ENCODE measurements around the gene ZNF879. TPM values are rescaled to one million over a fixed set of nuclear protein-coding genes. Genes with fewer than 3 reads are reported as not detected.

ZNF879 gene
- total RNA-seq, 4 donors from 2014 or later = 3.9 to 8.6 (median 5.8) TPM

- Histone ChIP-seq H3K4me3 (peak within 1 kb of the TSS; percentile 71 to 90), H3K9me3 (peaks cover 0 to 10% (median 0%) of the 10 kb centered on the region in 3 donors), H3K36me3 (peaks cover 0 to 36% of the 10 kb centered on the region in 2 donors), H3K4me1 (peaks cover 0 to 19% (median 4%) of the 10 kb centered on the region in 3 donors), H3K27ac (peak within 1 kb of the TSS; percentile 25 to 87 (median 84)), H3K27me3 (no peaks in the 10 kb centered on the region)
- peak; percentile 97 for ATAC-seq
- 0 to 2% methylated on average over 2 to 8 of the region's 81 CpGs for WGBS, 2 donors (ENCODE audit: low coverage in 1 of 2)
- TF ChIP-seq EP300 (IDR thresholded peaks at IDR 0.05) (no peak), POLR2A (IDR thresholded peaks at IDR 0.05) (peak in 1 of 2 donors; percentile 22), POLR2AphosphoS5 (IDR thresholded peaks at IDR 0.05) (peak; percentile 62)
- TF ChIP-seq, protein P1, sequence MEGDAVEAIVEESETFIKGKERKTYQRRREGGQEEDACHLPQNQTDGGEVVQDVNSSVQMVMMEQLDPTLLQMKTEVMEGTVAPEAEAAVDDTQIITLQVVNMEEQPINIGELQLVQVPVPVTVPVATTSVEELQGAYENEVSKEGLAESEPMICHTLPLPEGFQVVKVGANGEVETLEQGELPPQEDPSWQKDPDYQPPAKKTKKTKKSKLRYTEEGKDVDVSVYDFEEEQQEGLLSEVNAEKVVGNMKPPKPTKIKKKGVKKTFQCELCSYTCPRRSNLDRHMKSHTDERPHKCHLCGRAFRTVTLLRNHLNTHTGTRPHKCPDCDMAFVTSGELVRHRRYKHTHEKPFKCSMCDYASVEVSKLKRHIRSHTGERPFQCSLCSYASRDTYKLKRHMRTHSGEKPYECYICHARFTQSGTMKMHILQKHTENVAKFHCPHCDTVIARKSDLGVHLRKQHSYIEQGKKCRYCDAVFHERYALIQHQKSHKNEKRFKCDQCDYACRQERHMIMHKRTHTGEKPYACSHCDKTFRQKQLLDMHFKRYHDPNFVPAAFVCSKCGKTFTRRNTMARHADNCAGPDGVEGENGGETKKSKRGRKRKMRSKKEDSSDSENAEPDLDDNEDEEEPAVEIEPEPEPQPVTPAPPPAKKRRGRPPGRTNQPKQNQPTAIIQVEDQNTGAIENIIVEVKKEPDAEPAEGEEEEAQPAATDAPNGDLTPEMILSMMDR (IDR thresholded peaks at IDR 0.05) = no peak
Observed at GRCh38 chr5:179060116-179061008, 36.8 kb downstream of the ZNF879 start, which contains the start of gene ZNF354C. Gene ZNF354C, plus strand, starts transcription at chr5:179060373. Its CDS starts 1,696 bp downstream, at chr5:179062069.

DNA sequence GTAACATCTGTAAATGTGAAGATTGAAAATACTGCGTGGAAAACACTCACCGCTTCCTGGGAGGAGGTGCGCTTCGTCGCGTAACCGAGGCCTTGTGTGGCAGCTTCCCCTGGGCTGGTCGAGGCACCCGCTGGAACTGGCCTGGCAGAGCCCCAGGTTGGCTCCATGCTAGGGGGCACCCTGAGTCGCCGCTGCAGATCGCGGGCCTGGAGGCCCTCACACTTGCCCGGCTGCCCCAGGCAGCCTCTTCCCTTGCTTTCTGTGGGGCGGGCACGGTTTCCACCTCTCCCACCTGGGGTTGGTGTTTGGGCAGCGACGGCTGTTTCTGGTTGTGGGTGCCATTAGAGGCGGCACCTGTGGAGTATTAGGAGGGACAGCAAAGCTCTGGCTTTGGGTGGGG, 37.4 kb downstream of the ZNF879 start:
- H3K36me3 ChIP-seq = peaks cover 0 to 43% of the 10 kb centered on the region in 2 donors
- peak overlapping the region; percentile 71 to 90 for H3K4me3 ChIP-seq
- 47 to 73% methylated on average over 3 of the region's 19 CpGs for WGBS, 2 donors (ENCODE audit: low coverage in 1 of 2)
- peaks cover 0 to 19% (median 4%) of the 10 kb centered on the region in 3 donors for H3K4me1 ChIP-seq
- H3K27me3 ChIP-seq = no peaks in the 10 kb centered on the region
- H3K9me3 ChIP-seq = peaks cover 0 to 16% (median 0%) of the 10 kb centered on the region in 3 donors
- no peak for ATAC-seq
- H3K27ac ChIP-seq = peak overlapping the region in 3 of 4 donors; percentile 81 to 87 (median 86)
- no peak for TF ChIP-seq EP300 (IDR thresholded peaks at IDR 0.05)
- no peak for TF ChIP-seq POLR2A (IDR thresholded peaks at IDR 0.05)
- no peak for TF ChIP-seq POLR2AphosphoS5 (IDR thresholded peaks at IDR 0.05)
- TF ChIP-seq, protein P1 (IDR thresholded peaks at IDR 0.05) = no peak

GRCh38 chr5:179065703-179066102, 42.1 kb downstream of the ZNF879 start:
- H3K27me3 ChIP-seq = no peaks in the 10 kb centered on the region
- H3K36me3 ChIP-seq = peaks cover 0 to 90% of the 10 kb centered on the region in 2 donors
- peaks cover 0 to 13% (median 4%) of the 10 kb centered on the region in 3 donors for H3K4me1 ChIP-seq
- WGBS, 2 donors (ENCODE audit: low coverage in 1 of 2) = 100% methylated on average over 3 of the region's 6 CpGs
- H3K27ac ChIP-seq = no peak overlapping the region
- ATAC-seq = no peak
- TF ChIP-seq EP300 (IDR thresholded peaks at IDR 0.05) (no peak), POLR2A (IDR thresholded peaks at IDR 0.05) (no peak), POLR2AphosphoS5 (IDR thresholded peaks at IDR 0.05) (no peak)
- TF ChIP-seq, protein P1 (IDR thresholded peaks at IDR 0.05) = no peak
- no peak overlapping the region for H3K4me3 ChIP-seq
- peaks cover 0 to 63% (median 0%) of the 10 kb centered on the region in 3 donors for H3K9me3 ChIP-seq

- TF ChIP-seq POLR2A (IDR thresholded peaks at IDR 0.05) (no peak), POLR2AphosphoS5 (IDR thresholded peaks at IDR 0.05) (no peak), EP300 (IDR thresholded peaks at IDR 0.05) (no peak)
- TF ChIP-seq, protein P1 (IDR thresholded peaks at IDR 0.05) = no peak
- Histone ChIP-seq H3K27me3 (no peaks in the 10 kb centered on the region), H3K4me3 (no peak overlapping the region), H3K9me3 (peaks cover 20 to 100% (median 26%) of the 10 kb centered on the region in 3 donors), H3K36me3 (peaks cover 21 to 89% of the 10 kb centered on the region in 2 donors), H3K4me1 (no peaks in the 10 kb centered on the region), H3K27ac (no peak overlapping the region)
- no peak for ATAC-seq
- 96 to 98% methylated on average over 11 of the region's 11 CpGs for WGBS, 2 donors (ENCODE audit: low coverage in 1 of 2)
Observed at GRCh38 chr5:179079165-179079987, 55.8 kb downstream of the ZNF879 start.

Data from gastroesophageal sphincter (tissue), 4 donors.